AG08396 (cell line): ENCODE results near the gene CLCN2.

Experiments used
- DNase-seq: peaks from one replicate; pipeline ENCODE4 v3.0.0; 2012; ENCODE audit warnings: low spot score, mixed read lengths

Gene CLCN2

GRCh38 chr3:184360070-184360928, 1.1 kb downstream of the CLCN2 start:
- DNase-seq: no peak

- no peak for DNase-seq
These were observed 1.8 kb downstream of the CLCN2 start for GRCh38 chr3:184359610-184360009.

- DNase-seq: no peak
These were observed 2.5 kb downstream of the CLCN2 start for GRCh38 chr3:184358921-184359350.

- no peak for DNase-seq
These were observed 3.2 kb downstream of the CLCN2 start for GRCh38 chr3:184358124-184358767.

- DNase-seq: no peak
These were observed 3.9 kb downstream of the CLCN2 start for GRCh38 chr3:184357248-184358123.

GRCh38 chr3:184355261-184356040, 6.0 kb downstream of the CLCN2 start:
- DNase-seq: no peak

GRCh38 chr3:184354754-184355153, 6.7 kb downstream of the CLCN2 start:
- no peak for DNase-seq

GRCh38 chr3:184354121-184354728, 7.2 kb downstream of the CLCN2 start:
- peak; percentile 59 for DNase-seq

GRCh38 chr3:184353546-184353941, 7.9 kb downstream of the CLCN2 start:
- no peak for DNase-seq

- no peak for DNase-seq
These were observed 8.4 kb downstream of the CLCN2 start for GRCh38 chr3:184352897-184353545.

GRCh38 chr3:184352149-184352785, 9.1 kb downstream of the CLCN2 start:
- DNase-seq: no peak

GRCh38 chr3:184351511-184352148, 9.8 kb downstream of the CLCN2 start:
- DNase-seq: no peak

- DNase-seq: no peak
These were observed 10.8 kb downstream of the CLCN2 start for GRCh38 chr3:184350618-184351017.

GRCh38 chr3:184349563-184350470, 11.6 kb downstream of the CLCN2 start:
- no peak for DNase-seq

GRCh38 chr3:184348057-184348382, 13.4 kb downstream of the CLCN2 start:
- no peak for DNase-seq

- no peak for DNase-seq
These were observed 13.9 kb downstream of the CLCN2 start for GRCh38 chr3:184347321-184348056.

- DNase-seq: no peak
These were observed 14.8 kb downstream of the CLCN2 start for GRCh38 chr3:184346480-184347190.
